Coronary artery (tissue), 2 donors: ENCODE measurements around the gene RAP1GDS1.

Experiments
- DNase-seq: peaks from one replicate; pipeline ENCODE4 v3.0.0-alpha.2; 2017; ENCODE audit warnings: low spot score
- H3K27ac ChIP-seq, 2 donors: fragments of 200-600 bp; sonication (generic); one replicate each; pipeline ENCODE4 v1.5.1; 2016 to 2019
- H3K4me3 ChIP-seq: fragments of 200-600 bp; sonication (generic); 2 replicates; pipeline ENCODE4 v1.5.1; 2016; ENCODE audit warnings: mild to moderate bottlenecking, moderate library complexity
- TF ChIP-seq, protein P1 (sequence below): fragments of 200-600 bp; sonication (generic); IDR thresholded peaks from one replicate; pipeline ENCODE4 v1.5.1; 2019; ENCODE audit warnings: antibody characterized with exemption

Gene RAP1GDS1

DNA sequence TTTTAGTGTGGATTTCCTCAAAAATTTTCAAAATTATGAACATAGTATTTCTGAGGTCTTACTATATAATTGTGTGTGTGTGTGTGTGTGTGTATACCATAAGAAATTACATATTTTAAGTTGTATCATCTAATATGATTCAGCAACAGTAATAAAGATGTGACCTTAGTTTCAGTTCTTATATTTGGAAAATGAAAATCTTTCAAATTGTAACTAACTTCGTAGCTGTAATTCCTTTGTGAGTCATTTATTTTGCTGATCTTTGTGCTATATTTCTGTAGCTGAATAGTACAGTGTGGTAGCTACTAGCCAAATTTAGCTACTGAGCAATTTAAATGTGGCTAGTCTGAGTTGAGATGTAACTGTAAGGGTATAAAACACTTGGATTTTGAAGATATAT lies 116.4 kb downstream of the RAP1GDS1 start:
- H3K27ac ChIP-seq = no peak overlapping the region
- TF ChIP-seq, protein P1, sequence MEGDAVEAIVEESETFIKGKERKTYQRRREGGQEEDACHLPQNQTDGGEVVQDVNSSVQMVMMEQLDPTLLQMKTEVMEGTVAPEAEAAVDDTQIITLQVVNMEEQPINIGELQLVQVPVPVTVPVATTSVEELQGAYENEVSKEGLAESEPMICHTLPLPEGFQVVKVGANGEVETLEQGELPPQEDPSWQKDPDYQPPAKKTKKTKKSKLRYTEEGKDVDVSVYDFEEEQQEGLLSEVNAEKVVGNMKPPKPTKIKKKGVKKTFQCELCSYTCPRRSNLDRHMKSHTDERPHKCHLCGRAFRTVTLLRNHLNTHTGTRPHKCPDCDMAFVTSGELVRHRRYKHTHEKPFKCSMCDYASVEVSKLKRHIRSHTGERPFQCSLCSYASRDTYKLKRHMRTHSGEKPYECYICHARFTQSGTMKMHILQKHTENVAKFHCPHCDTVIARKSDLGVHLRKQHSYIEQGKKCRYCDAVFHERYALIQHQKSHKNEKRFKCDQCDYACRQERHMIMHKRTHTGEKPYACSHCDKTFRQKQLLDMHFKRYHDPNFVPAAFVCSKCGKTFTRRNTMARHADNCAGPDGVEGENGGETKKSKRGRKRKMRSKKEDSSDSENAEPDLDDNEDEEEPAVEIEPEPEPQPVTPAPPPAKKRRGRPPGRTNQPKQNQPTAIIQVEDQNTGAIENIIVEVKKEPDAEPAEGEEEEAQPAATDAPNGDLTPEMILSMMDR = no peak
- DNase-seq = no peak
- no peak overlapping the region for H3K4me3 ChIP-seq

GRCh38 chr4:98381306-98381705 lies 120.1 kb downstream of the RAP1GDS1 start:
- DNase-seq = no peak
- TF ChIP-seq, protein P1 = no peak
- H3K27ac ChIP-seq = no peak overlapping the region
- H3K4me3 ChIP-seq = no peak overlapping the region

DNA sequence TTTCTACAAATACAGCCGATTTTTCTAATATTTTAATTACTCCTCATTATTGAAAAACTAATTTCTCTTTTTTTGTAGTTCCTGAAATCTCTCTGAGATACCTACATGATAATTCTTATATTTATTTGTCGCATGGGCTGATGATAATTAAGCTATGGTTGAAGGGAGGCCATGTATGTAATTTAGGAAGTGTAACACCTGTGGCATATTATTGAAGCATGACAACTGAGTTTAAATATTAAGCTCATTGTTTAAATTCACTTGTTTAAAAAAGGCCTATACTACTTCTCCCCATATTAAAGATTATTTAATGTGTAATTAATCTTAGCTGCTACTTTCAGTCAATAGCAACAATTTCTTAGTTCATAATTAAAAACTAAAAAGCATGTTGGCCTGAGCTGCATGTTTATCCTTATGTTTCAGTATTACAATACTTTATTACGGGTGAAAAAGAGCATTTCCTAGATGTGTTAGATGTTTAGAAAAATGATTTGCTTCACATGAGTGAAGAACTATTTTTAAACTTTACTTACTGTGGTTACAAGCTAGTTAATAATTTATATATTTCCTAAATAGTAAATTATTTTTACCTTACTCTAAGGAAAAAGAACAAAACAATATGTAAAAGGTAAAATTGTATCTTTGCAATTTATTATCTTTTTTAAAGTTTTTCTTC lies 122.4 kb downstream of the RAP1GDS1 start:
- DNase-seq = no peak
- Histone ChIP-seq H3K27ac (no peak overlapping the region), H3K4me3 (no peak overlapping the region)
- TF ChIP-seq, protein P1 = no peak

DNA sequence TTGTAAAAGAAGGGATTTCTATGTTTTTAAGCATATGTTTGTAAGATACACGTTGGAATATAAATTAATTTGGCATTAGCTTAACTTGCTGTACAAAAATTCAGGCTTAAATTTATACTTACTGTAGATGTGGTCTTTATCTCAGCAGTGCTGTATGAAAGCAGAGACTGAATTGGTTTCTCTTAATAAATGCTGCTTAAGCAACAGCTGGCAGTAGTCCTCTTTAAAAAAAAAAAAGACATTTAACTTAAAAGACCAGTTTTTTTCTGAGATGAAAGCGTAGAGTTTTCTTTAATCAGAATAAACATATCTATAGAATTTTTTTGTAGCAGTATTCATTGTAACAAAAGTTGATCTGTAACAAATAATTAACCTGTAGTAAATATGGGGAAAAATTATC lies 124.6 kb downstream of the RAP1GDS1 start:
- no peak for DNase-seq
- TF ChIP-seq, protein P1 = no peak

GRCh38 chr4:98387345-98388026 lies 126.3 kb downstream of the RAP1GDS1 start:
- Histone ChIP-seq H3K27ac (no peak overlapping the region), H3K4me3 (no peak overlapping the region)
- TF ChIP-seq, protein P1 = no peak
- DNase-seq = no peak

More for the DNA sequence above, 124.6 kb downstream of the RAP1GDS1 start:
- Histone ChIP-seq H3K27ac (no peak overlapping the region), H3K4me3 (no peak overlapping the region)

- TF ChIP-seq, protein P1 = no peak
- no peak for DNase-seq
- H3K4me3 ChIP-seq = no peak overlapping the region
- no peak overlapping the region for H3K27ac ChIP-seq
These were observed 132.9 kb downstream of the RAP1GDS1 start for GRCh38 chr4:98394134-98394533.

DNA sequence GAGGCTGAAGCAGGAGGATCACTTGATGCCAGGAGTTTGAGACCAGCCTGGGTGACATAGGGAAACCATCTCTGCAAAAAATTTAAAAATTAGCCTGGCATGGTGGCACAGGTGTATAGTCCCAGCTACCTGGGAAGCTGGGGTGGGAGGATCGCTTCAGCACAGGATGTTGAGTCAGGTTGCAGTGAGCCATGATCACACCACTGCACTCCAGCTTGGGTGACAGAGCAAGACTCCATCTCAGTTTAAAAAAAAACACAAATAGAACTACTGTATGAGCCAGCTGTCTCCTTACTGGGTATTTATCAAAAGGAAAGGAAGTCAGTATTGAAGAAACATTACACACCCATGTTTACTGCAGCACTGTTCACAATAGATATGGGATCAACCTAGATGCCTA lies 138.7 kb downstream of the RAP1GDS1 start:
- TF ChIP-seq, protein P1 = no peak
- DNase-seq = no peak
- no peak overlapping the region for H3K27ac ChIP-seq
- H3K4me3 ChIP-seq = no peak overlapping the region
